ENCODE measurements around the gene PDE8A.
"Not testable (repeated sequence)": the region's sequence is repeated elsewhere in the genome, so short reads cannot be mapped to it uniquely, and the experiment has no call there.

DNA sequence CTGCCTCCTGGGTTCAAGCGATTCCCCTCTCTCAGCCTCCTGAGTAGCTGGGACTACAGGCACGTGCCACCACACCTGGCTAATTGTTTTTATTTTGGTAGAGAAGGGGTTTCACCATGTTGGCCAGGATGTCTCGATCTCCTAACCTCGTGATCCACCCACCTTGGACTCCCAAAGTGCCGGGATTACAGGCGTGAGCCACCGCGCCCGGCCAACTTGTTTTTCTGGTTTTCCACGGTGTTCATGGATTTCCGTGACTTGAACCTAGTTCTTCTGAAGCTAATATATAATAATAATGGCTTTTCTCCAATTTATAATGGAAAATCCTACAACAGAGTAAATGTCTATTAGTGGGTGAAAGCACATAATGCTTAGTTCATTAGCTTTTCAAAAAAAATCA lies 203.7 kb downstream of the PDE8A start:
- TF ChIP-seq, protein P1, sequence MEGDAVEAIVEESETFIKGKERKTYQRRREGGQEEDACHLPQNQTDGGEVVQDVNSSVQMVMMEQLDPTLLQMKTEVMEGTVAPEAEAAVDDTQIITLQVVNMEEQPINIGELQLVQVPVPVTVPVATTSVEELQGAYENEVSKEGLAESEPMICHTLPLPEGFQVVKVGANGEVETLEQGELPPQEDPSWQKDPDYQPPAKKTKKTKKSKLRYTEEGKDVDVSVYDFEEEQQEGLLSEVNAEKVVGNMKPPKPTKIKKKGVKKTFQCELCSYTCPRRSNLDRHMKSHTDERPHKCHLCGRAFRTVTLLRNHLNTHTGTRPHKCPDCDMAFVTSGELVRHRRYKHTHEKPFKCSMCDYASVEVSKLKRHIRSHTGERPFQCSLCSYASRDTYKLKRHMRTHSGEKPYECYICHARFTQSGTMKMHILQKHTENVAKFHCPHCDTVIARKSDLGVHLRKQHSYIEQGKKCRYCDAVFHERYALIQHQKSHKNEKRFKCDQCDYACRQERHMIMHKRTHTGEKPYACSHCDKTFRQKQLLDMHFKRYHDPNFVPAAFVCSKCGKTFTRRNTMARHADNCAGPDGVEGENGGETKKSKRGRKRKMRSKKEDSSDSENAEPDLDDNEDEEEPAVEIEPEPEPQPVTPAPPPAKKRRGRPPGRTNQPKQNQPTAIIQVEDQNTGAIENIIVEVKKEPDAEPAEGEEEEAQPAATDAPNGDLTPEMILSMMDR (IDR thresholded peaks at IDR 0.05; ENCODE audit: extremely low read depth in 1 of 2, insufficient read depth in 1 of 2, low read depth in 1 of 2, low read length in 2 of 2), result not testable (repeated sequence)
- not testable (repeated sequence) for TF ChIP-seq POLR2A (IDR thresholded peaks at IDR 0.05; ENCODE audit: low read depth, low read length); EZH2 (IDR thresholded peaks at IDR 0.05; ENCODE audit: borderline replicate concordance, low read depth, low read length, severe bottlenecking); FOS (IDR thresholded peaks at IDR 0.05; ENCODE audit: borderline replicate concordance, insufficient read depth, low read length); JUN (IDR thresholded peaks at IDR 0.05; ENCODE audit: borderline replicate concordance, insufficient read depth, insufficient read length, low read depth); POLR2AphosphoS5 (IDR thresholded peaks at IDR 0.05; ENCODE audit: insufficient read depth, low read depth, low read length)
- TF ChIP-seq, protein P2, sequence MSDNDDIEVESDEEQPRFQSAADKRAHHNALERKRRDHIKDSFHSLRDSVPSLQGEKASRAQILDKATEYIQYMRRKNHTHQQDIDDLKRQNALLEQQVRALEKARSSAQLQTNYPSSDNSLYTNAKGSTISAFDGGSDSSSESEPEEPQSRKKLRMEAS (IDR thresholded peaks at IDR 0.05; ENCODE audit: insufficient read depth, insufficient read length), result not testable (repeated sequence)
